ENCODE measurements around the gene ABCA10. TPM values are rescaled to one million over a fixed set of nuclear protein-coding genes. Genes with fewer than 3 reads are reported as not detected.

Gene ABCA10
- total and polyA plus RNA-seq, 2 of the 13 experiments (the other 11 are each of a cell fraction or from before 2014, with no cell fraction given), result 0.02 to 0.08 TPM

- DNase-seq (ENCODE audit: low spot score), result no peak
- Histone ChIP-seq H3K27me3 (ENCODE audit: control insufficient read depth in 1 of 2, insufficient read depth in 2 of 2, low read length in 2 of 2) (no peaks in the 10 kb centered on the region), H2AFZ (ENCODE audit: low read length) (no peak overlapping the region), H3K9me3 (ENCODE audit: low read length) (peaks cover 1% of the 10 kb centered on the region), H3K9ac (ENCODE audit: insufficient read depth, low read depth, low read length) (no peak overlapping the region), H3K4me3 (replicated peaks in 1 of 3; ENCODE audit: insufficient read depth in 1 of 3, low read depth in 2 of 3, low read length in 3 of 3) (no peak overlapping the region), H3K79me2 (ENCODE audit: insufficient read depth, low read length) (no peaks in the 10 kb centered on the region), H4K20me1 (ENCODE audit: insufficient read depth, low read length) (no peaks in the 10 kb centered on the region), H3K27ac (ENCODE audit: extremely low read length, insufficient read depth, low read length) (no peak overlapping the region), H3K4me2 (ENCODE audit: low read depth, low read length) (no peak overlapping the region), H3K4me1 (ENCODE audit: insufficient read depth, low read length) (peaks cover 17% of the 10 kb centered on the region), H3K36me3 (replicated peaks in 1 of 2; ENCODE audit: control insufficient read depth in 1 of 2, insufficient read depth in 2 of 2, low read length in 2 of 2) (no peaks in the 10 kb centered on the region)
- no peak for FAIRE-seq
- 96% methylated on average over 2 of the region's 2 CpGs for WGBS (ENCODE audit: low lambda C conversion rate)
- TF ChIP-seq HNF1A (IDR thresholded peaks at IDR 0.05; ENCODE audit: low read depth) (no peak), HNF1A (CRISPR knock-in tag; IDR thresholded peaks at IDR 0.05; ENCODE audit: borderline replicate concordance) (no peak)
- ATAC-seq, result no peak
- intact Hi-C loops (cut with micrococcal nuclease; ENCODE audit: unreplicated experiment) (loop anchor here (10.0 kb wide), 1 partner anchor 1287 kb away; no protein-coding TSS in a partner anchor), in situ Hi-C loops (cut with HindIII; ENCODE audit: extremely low pct_ligation_motif_present, low pct_unique_long_range_greater_than_20kb) (no loop called here)
- CTCF ChIA-PET (ENCODE audit: low intra/inter-chr PET ratio, low total read pairs), result no interaction called here
- POLR2A ChIA-PET, result no interaction called here
- no TSS peak for BruUV-seq (replicated peaks)
Measured at GRCh38 chr17:69227541-69227940, 1.1 kb downstream of the ABCA10 start.

- in situ Hi-C loops (cut with HindIII; ENCODE audit: extremely low pct_ligation_motif_present, low pct_unique_long_range_greater_than_20kb), result no loop called here
- Histone ChIP-seq H3K9ac (ENCODE audit: insufficient read depth, low read depth, low read length) (no peak overlapping the region), H2AFZ (ENCODE audit: low read length) (no peak overlapping the region), H3K36me3 (replicated peaks in 1 of 2; ENCODE audit: control insufficient read depth in 1 of 2, insufficient read depth in 2 of 2, low read length in 2 of 2) (no peaks in the 10 kb centered on the region), H3K27me3 (ENCODE audit: control insufficient read depth in 1 of 2, insufficient read depth in 2 of 2, low read length in 2 of 2) (no peaks in the 10 kb centered on the region), H3K4me1 (ENCODE audit: insufficient read depth, low read length) (peaks cover 35% of the 10 kb centered on the region), H3K9me3 (ENCODE audit: low read length) (no peaks in the 10 kb centered on the region), H3K4me2 (ENCODE audit: low read depth, low read length) (peak overlapping the region; percentile 38), H3K27ac (ENCODE audit: extremely low read length, insufficient read depth, low read length) (no peak overlapping the region), H3K4me3 (replicated peaks in 1 of 3; ENCODE audit: insufficient read depth in 1 of 3, low read depth in 2 of 3, low read length in 3 of 3) (no peak overlapping the region), H3K79me2 (ENCODE audit: insufficient read depth, low read length) (no peaks in the 10 kb centered on the region), H4K20me1 (ENCODE audit: insufficient read depth, low read length) (no peaks in the 10 kb centered on the region)
- BruUV-seq (replicated peaks), result no TSS peak
- ChIA-PET POLR2A (interaction anchor here (0.8 kb wide), 1 partner anchor 396 kb away, joined by 3 read pairs; no protein-coding TSS in a partner anchor), CTCF (ENCODE audit: low intra/inter-chr PET ratio, low total read pairs) (no interaction called here)
- FAIRE-seq (no peak), ATAC-seq (peak; percentile 58), DNase-seq (ENCODE audit: low spot score) (peak; percentile 69)
- WGBS (ENCODE audit: low lambda C conversion rate), result 43% methylated on average over 3 of the region's 3 CpGs
- intact Hi-C loops (cut with micrococcal nuclease; ENCODE audit: unreplicated experiment), result loop anchor here (10.0 kb wide), 1 partner anchor 1291 kb away; no protein-coding TSS in a partner anchor
- TF ChIP-seq HOMEZ (CRISPR knock-in tag; IDR thresholded peaks at IDR 0.05; ENCODE audit: low read depth) (peak; percentile 74; the same call in 1 of the 2 replicates), GATAD2A (CRISPR knock-in tag; IDR thresholded peaks at IDR 0.05) (peak; percentile 72), HDAC6 (IDR thresholded peaks at IDR 0.05; ENCODE audit: low read depth, low read length) (no peak), IRF2 (CRISPR knock-in tag; IDR thresholded peaks at IDR 0.05) (peak; percentile 58; the same call in 1 of the 2 replicates), KLF16 (CRISPR knock-in tag; IDR thresholded peaks at IDR 0.05) (peak in 1 of 2 experiments; percentile 19; a peak in 1 of 4 replicates), ZNF800 (CRISPR knock-in tag; IDR thresholded peaks at IDR 0.05) (0 out of 2 replicates have a peak, but pooled peaks have one; percentile 24), ETV5 (CRISPR knock-in tag; IDR thresholded peaks at IDR 0.05; ENCODE audit: borderline replicate concordance) (peak; percentile 43; the same call in 1 of the 2 replicates)
Measured at GRCh38 chr17:69223809-69224208, 4.8 kb downstream of the ABCA10 start.
